Measurements from ENCODE around the gene BICDL2. TPM values are rescaled to one million over a fixed set of nuclear protein-coding genes. Genes with fewer than 3 reads are reported as not detected.

Gene BICDL2
- total and polyA plus RNA-seq, 9 of the 15 experiments (the other 6 are each of a cell fraction or from before 2014, with no cell fraction given), result 0.09 to 0.28 (median 0.09) TPM; not detected in 6

DNA sequence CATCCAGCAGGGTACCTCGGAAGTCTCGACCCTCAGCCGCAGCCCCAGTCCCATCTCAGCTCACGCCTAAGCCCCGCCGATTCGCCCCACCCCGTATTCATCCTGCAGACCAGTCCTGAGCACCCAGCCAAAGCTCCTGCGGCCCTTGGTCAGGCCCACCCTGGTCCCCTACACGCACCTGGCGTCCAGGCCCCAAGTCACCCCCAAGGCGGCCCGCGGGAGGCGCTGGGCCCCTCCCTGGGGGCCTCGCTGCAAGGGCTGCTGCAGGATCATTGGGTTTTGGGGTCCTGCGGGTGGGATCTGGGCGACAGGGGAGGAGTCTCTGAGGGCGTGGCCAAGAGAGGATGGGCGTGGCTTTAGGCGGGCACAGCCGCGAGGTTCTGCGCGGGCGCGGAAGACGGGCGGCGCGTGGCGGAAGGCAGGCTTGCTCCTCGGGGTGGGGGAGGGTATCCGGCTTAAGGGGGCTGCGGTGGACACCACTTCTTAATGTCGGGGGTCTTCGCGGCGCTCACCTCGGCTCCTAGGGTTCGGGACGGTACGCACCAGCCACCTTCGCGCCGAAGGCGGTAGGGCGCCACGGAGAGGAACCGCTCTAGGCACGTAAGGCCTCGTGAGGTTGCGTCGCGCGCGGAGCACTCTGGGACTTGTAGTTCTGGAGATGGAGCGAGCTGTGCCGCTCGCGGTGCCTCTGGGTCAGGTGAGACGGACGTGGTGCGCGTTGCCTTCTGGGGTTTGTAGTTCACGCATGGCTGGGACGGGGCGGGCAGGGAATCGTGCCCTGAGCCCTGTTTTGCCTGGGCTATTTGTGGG lies 12.9 kb downstream of the BICDL2 start, which contains the start of the genes HCFC1R1 and THOC6 (continued):
- TF ChIP-seq, protein P1, sequence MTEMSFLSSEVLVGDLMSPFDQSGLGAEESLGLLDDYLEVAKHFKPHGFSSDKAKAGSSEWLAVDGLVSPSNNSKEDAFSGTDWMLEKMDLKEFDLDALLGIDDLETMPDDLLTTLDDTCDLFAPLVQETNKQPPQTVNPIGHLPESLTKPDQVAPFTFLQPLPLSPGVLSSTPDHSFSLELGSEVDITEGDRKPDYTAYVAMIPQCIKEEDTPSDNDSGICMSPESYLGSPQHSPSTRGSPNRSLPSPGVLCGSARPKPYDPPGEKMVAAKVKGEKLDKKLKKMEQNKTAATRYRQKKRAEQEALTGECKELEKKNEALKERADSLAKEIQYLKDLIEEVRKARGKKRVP (CRISPR knock-in tag; IDR thresholded peaks at IDR 0.05), result peak; percentile 85
- TF ChIP-seq, protein P2, sequence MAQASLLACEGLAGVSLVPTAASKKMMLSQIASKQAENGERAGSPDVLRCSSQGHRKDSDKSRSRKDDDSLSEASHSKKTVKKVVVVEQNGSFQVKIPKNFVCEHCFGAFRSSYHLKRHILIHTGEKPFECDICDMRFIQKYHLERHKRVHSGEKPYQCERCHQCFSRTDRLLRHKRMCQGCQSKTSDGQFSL (CRISPR knock-in tag; IDR thresholded peaks at IDR 0.05), result no peak
- TF ChIP-seq, protein P2 (tag; IDR thresholded peaks at IDR 0.05), result no peak
- TF ChIP-seq, protein P3, sequence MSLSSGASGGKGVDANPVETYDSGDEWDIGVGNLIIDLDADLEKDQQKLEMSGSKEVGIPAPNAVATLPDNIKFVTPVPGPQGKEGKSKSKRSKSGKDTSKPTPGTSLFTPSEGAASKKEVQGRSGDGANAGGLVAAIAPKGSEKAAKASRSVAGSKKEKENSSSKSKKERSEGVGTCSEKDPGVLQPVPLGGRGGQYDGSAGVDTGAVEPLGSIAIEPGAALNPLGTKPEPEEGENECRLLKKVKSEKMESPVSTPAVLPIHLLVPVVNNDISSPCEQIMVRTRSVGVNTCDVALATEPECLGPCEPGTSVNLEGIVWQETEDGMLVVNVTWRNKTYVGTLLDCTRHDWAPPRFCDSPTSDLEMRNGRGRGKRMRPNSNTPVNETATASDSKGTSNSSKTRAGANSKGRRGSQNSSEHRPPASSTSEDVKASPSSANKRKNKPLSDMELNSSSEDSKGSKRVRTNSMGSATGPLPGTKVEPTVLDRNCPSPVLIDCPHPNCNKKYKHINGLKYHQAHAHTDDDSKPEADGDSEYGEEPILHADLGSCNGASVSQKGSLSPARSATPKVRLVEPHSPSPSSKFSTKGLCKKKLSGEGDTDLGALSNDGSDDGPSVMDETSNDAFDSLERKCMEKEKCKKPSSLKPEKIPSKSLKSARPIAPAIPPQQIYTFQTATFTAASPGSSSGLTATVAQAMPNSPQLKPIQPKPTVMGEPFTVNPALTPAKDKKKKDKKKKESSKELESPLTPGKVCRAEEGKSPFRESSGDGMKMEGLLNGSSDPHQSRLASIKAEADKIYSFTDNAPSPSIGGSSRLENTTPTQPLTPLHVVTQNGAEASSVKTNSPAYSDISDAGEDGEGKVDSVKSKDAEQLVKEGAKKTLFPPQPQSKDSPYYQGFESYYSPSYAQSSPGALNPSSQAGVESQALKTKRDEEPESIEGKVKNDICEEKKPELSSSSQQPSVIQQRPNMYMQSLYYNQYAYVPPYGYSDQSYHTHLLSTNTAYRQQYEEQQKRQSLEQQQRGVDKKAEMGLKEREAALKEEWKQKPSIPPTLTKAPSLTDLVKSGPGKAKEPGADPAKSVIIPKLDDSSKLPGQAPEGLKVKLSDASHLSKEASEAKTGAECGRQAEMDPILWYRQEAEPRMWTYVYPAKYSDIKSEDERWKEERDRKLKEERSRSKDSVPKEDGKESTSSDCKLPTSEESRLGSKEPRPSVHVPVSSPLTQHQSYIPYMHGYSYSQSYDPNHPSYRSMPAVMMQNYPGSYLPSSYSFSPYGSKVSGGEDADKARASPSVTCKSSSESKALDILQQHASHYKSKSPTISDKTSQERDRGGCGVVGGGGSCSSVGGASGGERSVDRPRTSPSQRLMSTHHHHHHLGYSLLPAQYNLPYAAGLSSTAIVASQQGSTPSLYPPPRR (CRISPR knock-in tag; IDR thresholded peaks at IDR 0.05; ENCODE audit: borderline replicate concordance), result no peak
- no peak for TF ChIP-seq ZFP1 (CRISPR knock-in tag; IDR thresholded peaks at IDR 0.05)
- peak; percentile 26 for TF ChIP-seq SETDB1 (IDR thresholded peaks at IDR 0.05; ENCODE audit: low read length)
- TF ChIP-seq, protein P4, sequence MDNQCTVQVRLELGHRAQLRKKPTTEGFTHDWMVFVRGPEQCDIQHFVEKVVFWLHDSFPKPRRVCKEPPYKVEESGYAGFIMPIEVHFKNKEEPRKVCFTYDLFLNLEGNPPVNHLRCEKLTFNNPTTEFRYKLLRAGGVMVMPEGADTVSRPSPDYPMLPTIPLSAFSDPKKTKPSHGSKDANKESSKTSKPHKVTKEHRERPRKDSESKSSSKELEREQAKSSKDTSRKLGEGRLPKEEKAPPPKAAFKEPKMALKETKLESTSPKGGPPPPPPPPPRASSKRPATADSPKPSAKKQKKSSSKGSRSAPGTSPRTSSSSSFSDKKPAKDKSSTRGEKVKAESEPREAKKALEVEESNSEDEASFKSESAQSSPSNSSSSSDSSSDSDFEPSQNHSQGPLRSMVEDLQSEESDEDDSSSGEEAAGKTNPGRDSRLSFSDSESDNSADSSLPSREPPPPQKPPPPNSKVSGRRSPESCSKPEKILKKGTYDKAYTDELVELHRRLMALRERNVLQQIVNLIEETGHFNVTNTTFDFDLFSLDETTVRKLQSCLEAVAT (IDR thresholded peaks at IDR 0.05), result no peak
- TF ChIP-seq, protein P5, sequence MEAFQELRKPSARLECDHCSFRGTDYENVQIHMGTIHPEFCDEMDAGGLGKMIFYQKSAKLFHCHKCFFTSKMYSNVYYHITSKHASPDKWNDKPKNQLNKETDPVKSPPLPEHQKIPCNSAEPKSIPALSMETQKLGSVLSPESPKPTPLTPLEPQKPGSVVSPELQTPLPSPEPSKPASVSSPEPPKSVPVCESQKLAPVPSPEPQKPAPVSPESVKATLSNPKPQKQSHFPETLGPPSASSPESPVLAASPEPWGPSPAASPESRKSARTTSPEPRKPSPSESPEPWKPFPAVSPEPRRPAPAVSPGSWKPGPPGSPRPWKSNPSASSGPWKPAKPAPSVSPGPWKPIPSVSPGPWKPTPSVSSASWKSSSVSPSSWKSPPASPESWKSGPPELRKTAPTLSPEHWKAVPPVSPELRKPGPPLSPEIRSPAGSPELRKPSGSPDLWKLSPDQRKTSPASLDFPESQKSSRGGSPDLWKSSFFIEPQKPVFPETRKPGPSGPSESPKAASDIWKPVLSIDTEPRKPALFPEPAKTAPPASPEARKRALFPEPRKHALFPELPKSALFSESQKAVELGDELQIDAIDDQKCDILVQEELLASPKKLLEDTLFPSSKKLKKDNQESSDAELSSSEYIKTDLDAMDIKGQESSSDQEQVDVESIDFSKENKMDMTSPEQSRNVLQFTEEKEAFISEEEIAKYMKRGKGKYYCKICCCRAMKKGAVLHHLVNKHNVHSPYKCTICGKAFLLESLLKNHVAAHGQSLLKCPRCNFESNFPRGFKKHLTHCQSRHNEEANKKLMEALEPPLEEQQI (IDR thresholded peaks at IDR 0.05), result no peak
- no peak for TF ChIP-seq ZBTB1 (CRISPR knock-in tag; IDR thresholded peaks at IDR 0.05; ENCODE audit: borderline replicate concordance, low read depth)
- TF ChIP-seq ARID2 (IDR thresholded peaks at IDR 0.05), result no peak
- peak in 1 of 2 experiments; percentile 85; a peak in 2 of 4 replicates for TF ChIP-seq NONO (IDR thresholded peaks at IDR 0.05; ENCODE audit: low read depth in 2 of 2, low read length in 1 of 2)
- no peak for TF ChIP-seq ADNP (tag; IDR thresholded peaks at IDR 0.05)
- TF ChIP-seq TRIM28 (IDR thresholded peaks at IDR 0.05), result no peak
- no peak for TF ChIP-seq BDP1 (IDR thresholded peaks at IDR 0.05; ENCODE audit: insufficient read depth, insufficient read length)
- TF ChIP-seq, protein P6, sequence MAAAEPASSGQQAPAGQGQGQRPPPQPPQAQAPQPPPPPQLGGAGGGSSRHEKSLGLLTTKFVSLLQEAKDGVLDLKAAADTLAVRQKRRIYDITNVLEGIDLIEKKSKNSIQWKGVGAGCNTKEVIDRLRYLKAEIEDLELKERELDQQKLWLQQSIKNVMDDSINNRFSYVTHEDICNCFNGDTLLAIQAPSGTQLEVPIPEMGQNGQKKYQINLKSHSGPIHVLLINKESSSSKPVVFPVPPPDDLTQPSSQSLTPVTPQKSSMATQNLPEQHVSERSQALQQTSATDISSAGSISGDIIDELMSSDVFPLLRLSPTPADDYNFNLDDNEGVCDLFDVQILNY (CRISPR knock-in tag; IDR thresholded peaks at IDR 0.05), result no peak

Measured in K562 (cell line).